NB4 (cell line): Measurements from ENCODE around the gene QSER1.
"Not testable (repeated sequence)": the region's sequence is repeated elsewhere in the genome, so short reads cannot be mapped to it uniquely, and the experiment has no call there.

Experiments
- DNase-seq: peaks from one replicate; pipeline ENCODE4 v3.0.0; 2010; ENCODE audit warnings: low read depth
- H3K4me3 ChIP-seq: one replicate; pipeline ENCODE4 v1.5.1; 2011; ENCODE audit warnings: mild to moderate bottlenecking, low read depth, low read length, moderate library complexity
- MYC ChIP-seq: IDR thresholded peaks from 2 replicates; pipeline ENCODE4 v1.6.1; 2011; ENCODE audit warnings: low read depth, low read length
- POLR2A ChIP-seq: IDR thresholded peaks from 2 replicates; pipeline ENCODE4 v1.6.1; 2011; ENCODE audit warnings: mild to moderate bottlenecking; ENCODE audit not compliant: insufficient read length; ENCODE audit errors: extremely low read depth
- TF ChIP-seq, protein P1 (sequence below): IDR thresholded peaks from 2 replicates; pipeline ENCODE4 v1.6.1; 2011; ENCODE audit warnings: low read depth, low read length
- TF ChIP-seq, protein P2 (sequence below): IDR thresholded peaks from one replicate; pipeline ENCODE4 v1.5.1; 2012; ENCODE audit warnings: low read depth, low read length

Gene QSER1

DNA sequence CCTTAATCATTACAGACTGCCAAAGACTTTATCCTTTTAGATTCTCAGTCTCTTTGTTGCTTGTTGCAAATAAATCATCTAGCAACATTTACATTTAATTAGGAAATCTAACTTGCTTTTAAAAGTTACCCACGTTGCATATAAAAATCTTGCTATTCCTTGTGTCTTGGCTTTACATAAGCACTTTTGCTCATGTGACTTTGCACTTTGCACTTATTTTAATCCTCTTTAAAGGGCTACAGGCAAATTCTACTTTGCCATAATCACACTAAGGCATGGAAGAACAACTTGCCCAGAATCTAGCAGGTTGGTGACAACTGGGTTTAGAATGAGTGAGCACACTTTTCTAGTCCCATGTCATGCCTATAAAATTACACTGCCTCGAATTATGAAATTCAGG is 37.0 kb upstream of the QSER1 start:
- TF ChIP-seq POLR2A (no peak), MYC (no peak)
- TF ChIP-seq, protein P1, sequence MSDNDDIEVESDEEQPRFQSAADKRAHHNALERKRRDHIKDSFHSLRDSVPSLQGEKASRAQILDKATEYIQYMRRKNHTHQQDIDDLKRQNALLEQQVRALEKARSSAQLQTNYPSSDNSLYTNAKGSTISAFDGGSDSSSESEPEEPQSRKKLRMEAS: no peak
- H3K4me3 ChIP-seq: no peak overlapping the region
- no peak for DNase-seq

GRCh38 chr11:32858731-32859130 is 33.9 kb upstream of the QSER1 start:
- DNase-seq: no peak

GRCh38 chr11:32861850-32862577 is 30.6 kb upstream of the QSER1 start:
- H3K4me3 ChIP-seq: no peak overlapping the region
- no peak for DNase-seq
- no peak for TF ChIP-seq MYC
- TF ChIP-seq, protein P1: no peak
- no peak for TF ChIP-seq POLR2A
- TF ChIP-seq, protein P2, sequence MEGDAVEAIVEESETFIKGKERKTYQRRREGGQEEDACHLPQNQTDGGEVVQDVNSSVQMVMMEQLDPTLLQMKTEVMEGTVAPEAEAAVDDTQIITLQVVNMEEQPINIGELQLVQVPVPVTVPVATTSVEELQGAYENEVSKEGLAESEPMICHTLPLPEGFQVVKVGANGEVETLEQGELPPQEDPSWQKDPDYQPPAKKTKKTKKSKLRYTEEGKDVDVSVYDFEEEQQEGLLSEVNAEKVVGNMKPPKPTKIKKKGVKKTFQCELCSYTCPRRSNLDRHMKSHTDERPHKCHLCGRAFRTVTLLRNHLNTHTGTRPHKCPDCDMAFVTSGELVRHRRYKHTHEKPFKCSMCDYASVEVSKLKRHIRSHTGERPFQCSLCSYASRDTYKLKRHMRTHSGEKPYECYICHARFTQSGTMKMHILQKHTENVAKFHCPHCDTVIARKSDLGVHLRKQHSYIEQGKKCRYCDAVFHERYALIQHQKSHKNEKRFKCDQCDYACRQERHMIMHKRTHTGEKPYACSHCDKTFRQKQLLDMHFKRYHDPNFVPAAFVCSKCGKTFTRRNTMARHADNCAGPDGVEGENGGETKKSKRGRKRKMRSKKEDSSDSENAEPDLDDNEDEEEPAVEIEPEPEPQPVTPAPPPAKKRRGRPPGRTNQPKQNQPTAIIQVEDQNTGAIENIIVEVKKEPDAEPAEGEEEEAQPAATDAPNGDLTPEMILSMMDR: no peak

More at GRCh38 chr11:32858731-32859130, 33.9 kb upstream of the QSER1 start:
- TF ChIP-seq POLR2A: no peak
- TF ChIP-seq, protein P1: no peak
- no peak for TF ChIP-seq MYC
- TF ChIP-seq, protein P2: no peak
- H3K4me3 ChIP-seq: no peak overlapping the region

GRCh38 chr11:32864555-32864954 is 28.1 kb upstream of the QSER1 start:
- no peak for TF ChIP-seq POLR2A
- no peak for TF ChIP-seq MYC
- TF ChIP-seq, protein P2: no peak
- TF ChIP-seq, protein P1: no peak
- DNase-seq: no peak
- H3K4me3 ChIP-seq: no peak overlapping the region

DNA sequence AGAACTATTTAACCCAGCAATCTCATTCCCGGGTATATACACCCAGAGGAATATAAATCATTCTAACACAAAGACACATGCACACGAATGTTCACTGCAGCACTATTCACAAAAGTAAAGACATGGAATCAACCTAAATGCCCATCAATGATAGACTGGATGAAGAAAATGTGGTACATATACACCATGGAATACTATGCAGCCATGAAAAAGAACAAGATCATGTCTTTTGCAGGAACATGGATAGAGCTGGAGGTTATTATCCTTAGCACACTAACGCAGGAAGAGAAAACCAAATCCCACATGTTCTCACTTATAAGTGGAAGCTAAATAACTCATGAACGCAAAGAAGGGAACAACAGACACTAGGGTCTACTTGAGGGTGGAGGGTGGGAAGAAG is 23.9 kb upstream of the QSER1 start:
- not testable (repeated sequence) for H3K4me3 ChIP-seq

DNA sequence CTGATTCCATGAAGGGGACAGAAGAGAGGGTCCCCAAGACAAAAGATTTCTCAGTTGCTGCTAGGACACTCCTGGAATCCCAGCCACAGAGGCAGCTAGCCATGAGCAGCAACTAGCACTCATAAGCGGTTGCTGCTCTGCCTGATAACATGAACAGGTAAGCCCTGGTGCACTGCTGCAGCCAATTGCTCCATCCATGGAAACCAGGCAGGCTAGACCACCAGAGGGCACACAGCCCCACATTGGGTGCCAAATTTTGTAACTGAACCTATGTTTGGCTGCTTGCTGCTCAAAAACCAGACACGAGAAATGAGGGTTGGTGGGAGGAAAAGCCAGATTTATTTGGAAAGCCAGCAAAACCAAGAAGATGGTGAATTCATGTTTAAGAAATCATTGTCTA is 21.9 kb upstream of the QSER1 start:
- TF ChIP-seq, protein P1: no peak
- TF ChIP-seq, protein P2: peak; percentile 53
- TF ChIP-seq MYC (no peak), POLR2A (no peak)
- no peak overlapping the region for H3K4me3 ChIP-seq
- peak; percentile 47 for DNase-seq

More for the DNA sequence above, 23.9 kb upstream of the QSER1 start:
- not testable (repeated sequence) for DNase-seq

DNA sequence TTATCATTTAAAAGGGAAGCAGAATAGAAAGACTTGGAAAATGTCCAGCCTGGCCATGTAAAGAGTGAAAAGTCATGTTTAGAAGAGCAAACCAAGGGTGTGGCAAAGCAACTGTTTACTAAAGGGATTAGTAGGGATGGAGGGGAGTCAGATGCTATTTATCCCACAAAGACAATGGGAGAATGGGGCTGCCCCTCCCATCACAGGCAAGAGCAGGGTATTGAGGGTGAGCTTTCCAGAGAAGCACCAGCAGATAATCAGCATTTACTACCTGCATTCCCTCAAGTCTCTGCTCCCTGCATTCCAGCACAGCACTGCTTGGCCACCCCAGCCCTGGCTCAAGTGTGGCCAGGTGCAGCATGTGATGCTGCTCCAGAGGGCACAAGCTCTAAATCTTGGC is 18.5 kb upstream of the QSER1 start:
- H3K4me3 ChIP-seq: no peak overlapping the region
- TF ChIP-seq, protein P1: no peak
- TF ChIP-seq POLR2A (no peak), MYC (no peak)
- TF ChIP-seq, protein P2: no peak
- DNase-seq: no peak
